ENCODE data around the gene PHF20. TPM values are rescaled to one million over a fixed set of nuclear protein-coding genes. Genes with fewer than 3 reads are reported as not detected.

The PHF20 gene
- polyA plus RNA-seq, 3 donors = 54.7 to 78.2 (median 73.6) TPM

DNA sequence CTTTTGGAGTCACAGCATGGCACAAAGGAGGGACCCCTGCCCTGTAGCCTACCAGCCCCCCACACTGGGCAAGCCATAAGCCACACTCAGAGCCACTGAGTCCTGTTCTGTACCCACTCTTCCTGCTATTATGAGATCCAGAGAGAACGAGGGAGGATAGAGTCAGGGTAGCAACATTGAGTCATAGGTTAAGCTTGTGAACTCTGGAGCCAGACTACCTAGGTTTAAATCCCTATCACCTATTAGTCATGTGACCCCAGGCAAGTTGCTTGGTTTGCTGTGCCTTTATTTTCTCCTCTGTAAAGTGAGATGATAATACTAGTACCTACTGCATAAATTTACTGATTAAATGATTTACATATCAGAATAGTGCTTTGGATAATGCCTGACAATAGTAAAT lies 197.1 kb downstream of the PHF20 start:
- Histone ChIP-seq H3K9ac (ENCODE audit: insufficient read depth, low read length, poor library complexity, severe bottlenecking) (no peak overlapping the region), H3K79me2 (ENCODE audit: insufficient read depth, low read length) (no peaks in the 10 kb centered on the region), H3K27ac (ENCODE audit: low read depth in 1 of 2, low read length in 2 of 2) (no peak overlapping the region), H3K4me1 (ENCODE audit: control insufficient read depth in 1 of 2, insufficient read depth in 2 of 2, low read length in 2 of 2) (no peaks in the 10 kb centered on the region), H4K20me1 (ENCODE audit: insufficient read depth, low read length) (no peaks in the 10 kb centered on the region), H3K4me2 (replicated peaks; ENCODE audit: extremely low read depth, low read length, poor library complexity, severe bottlenecking) (no peak overlapping the region), H3K27me3 (ENCODE audit: control insufficient read depth in 2 of 2, insufficient read depth in 2 of 2, low read length in 2 of 2) (no peaks in the 10 kb centered on the region), H2AFZ (ENCODE audit: insufficient read depth, low read depth, low read length, poor library complexity, severe bottlenecking) (no peak overlapping the region), H3K4me3 (replicated peaks in 1 of 3; ENCODE audit: low read depth in 2 of 3, low read length in 3 of 3) (no peak overlapping the region), H3K36me3 (replicated peaks in 1 of 2; ENCODE audit: control insufficient read depth in 1 of 2, insufficient read depth in 2 of 2, low read length in 2 of 2) (no peaks in the 10 kb centered on the region), H3K9me3 (replicated peaks in 1 of 2; ENCODE audit: control insufficient read depth in 1 of 2, insufficient read depth in 1 of 2, low read length in 2 of 2) (no peaks in the 10 kb centered on the region)
- no peaks in the 10 kb centered on the region for H3K36me3 Mint-ChIP-seq
- TF ChIP-seq, protein P1, sequence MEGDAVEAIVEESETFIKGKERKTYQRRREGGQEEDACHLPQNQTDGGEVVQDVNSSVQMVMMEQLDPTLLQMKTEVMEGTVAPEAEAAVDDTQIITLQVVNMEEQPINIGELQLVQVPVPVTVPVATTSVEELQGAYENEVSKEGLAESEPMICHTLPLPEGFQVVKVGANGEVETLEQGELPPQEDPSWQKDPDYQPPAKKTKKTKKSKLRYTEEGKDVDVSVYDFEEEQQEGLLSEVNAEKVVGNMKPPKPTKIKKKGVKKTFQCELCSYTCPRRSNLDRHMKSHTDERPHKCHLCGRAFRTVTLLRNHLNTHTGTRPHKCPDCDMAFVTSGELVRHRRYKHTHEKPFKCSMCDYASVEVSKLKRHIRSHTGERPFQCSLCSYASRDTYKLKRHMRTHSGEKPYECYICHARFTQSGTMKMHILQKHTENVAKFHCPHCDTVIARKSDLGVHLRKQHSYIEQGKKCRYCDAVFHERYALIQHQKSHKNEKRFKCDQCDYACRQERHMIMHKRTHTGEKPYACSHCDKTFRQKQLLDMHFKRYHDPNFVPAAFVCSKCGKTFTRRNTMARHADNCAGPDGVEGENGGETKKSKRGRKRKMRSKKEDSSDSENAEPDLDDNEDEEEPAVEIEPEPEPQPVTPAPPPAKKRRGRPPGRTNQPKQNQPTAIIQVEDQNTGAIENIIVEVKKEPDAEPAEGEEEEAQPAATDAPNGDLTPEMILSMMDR (IDR thresholded peaks at IDR 0.05) = no peak
- H3K27me3 Mint-ChIP-seq (ENCODE audit: low read depth in 3 of 3) = peaks cover 0 to 1% (median 0%) of the 10 kb centered on the region in 3 donors
- WGBS (ENCODE audit: insufficient coverage) = no CpG with 5 or more reads among the region's 1 CpG
- no peak for DNase-seq
- H3K4me3 Mint-ChIP-seq = no peak overlapping the region
- peaks cover 0 to 2% (median 0%) of the 10 kb centered on the region in 7 donors for H3K9me3 Mint-ChIP-seq
- no peak overlapping the region for H3K27ac Mint-ChIP-seq
- H3K4me1 Mint-ChIP-seq = peaks cover 9% of the 10 kb centered on the region
- intact Hi-C loops (cut with micrococcal nuclease) = no loop called here

DNA sequence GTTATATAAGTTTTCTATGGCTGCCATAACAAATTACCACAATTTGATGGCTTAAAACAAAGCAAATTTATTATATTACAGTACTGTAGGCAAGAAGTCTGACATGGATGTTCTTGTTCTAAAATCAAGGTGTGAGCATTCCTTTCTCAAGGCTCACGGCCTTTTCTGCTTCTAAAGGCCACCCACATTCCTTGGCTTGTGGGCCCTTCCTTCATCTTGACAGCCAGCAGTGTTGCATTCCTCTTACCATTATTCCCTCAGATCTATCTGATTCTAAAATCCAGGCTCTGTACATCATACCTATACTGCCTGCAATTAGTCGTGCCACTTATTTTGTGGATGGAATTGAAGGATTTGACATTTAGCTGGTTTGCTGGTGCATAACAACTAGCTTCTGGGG lies 200.2 kb downstream of the PHF20 start:
- no CpG with 5 or more reads among the region's 2 CpGs for WGBS (ENCODE audit: insufficient coverage)

More for the DNA sequence above, 200.2 kb downstream of the PHF20 start:
- intact Hi-C loops (cut with micrococcal nuclease) = no loop called here
- DNase-seq = no peak
- no peak overlapping the region for H3K4me3 Mint-ChIP-seq
- Histone ChIP-seq H3K4me1 (ENCODE audit: control insufficient read depth in 1 of 2, insufficient read depth in 2 of 2, low read length in 2 of 2) (peaks cover 1 to 2% of the 10 kb centered on the region in 2 donors), H3K9ac (ENCODE audit: insufficient read depth, low read length, poor library complexity, severe bottlenecking) (no peak overlapping the region), H3K36me3 (replicated peaks in 1 of 2; ENCODE audit: control insufficient read depth in 1 of 2, insufficient read depth in 2 of 2, low read length in 2 of 2) (no peaks in the 10 kb centered on the region), H2AFZ (ENCODE audit: insufficient read depth, low read depth, low read length, poor library complexity, severe bottlenecking) (no peak overlapping the region), H3K79me2 (ENCODE audit: insufficient read depth, low read length) (no peaks in the 10 kb centered on the region), H3K27ac (ENCODE audit: low read depth in 1 of 2, low read length in 2 of 2) (no peak overlapping the region), H3K4me2 (replicated peaks; ENCODE audit: extremely low read depth, low read length, poor library complexity, severe bottlenecking) (no peak overlapping the region), H3K9me3 (replicated peaks in 1 of 2; ENCODE audit: control insufficient read depth in 1 of 2, insufficient read depth in 1 of 2, low read length in 2 of 2) (no peaks in the 10 kb centered on the region), H3K4me3 (replicated peaks in 1 of 3; ENCODE audit: low read depth in 2 of 3, low read length in 3 of 3) (no peak overlapping the region), H4K20me1 (ENCODE audit: insufficient read depth, low read length) (no peaks in the 10 kb centered on the region), H3K27me3 (ENCODE audit: control insufficient read depth in 2 of 2, insufficient read depth in 2 of 2, low read length in 2 of 2) (no peaks in the 10 kb centered on the region)
- TF ChIP-seq, protein P1 (IDR thresholded peaks at IDR 0.05) = no peak
- peaks cover 6% of the 10 kb centered on the region for H3K4me1 Mint-ChIP-seq
- peaks cover 0 to 2% (median 0%) of the 10 kb centered on the region in 7 donors for H3K9me3 Mint-ChIP-seq
- no peaks in the 10 kb centered on the region for H3K36me3 Mint-ChIP-seq
- H3K27me3 Mint-ChIP-seq (ENCODE audit: low read depth in 3 of 3) = peaks cover 0 to 1% (median 0%) of the 10 kb centered on the region in 3 donors
- H3K27ac Mint-ChIP-seq = no peak overlapping the region
